ENCODE data around the gene LAMTOR4.

GRCh38 chr7:100155553-100156317, 7.0 kb downstream of the LAMTOR4 start:
- TF ChIP-seq POLR2AphosphoS5 (IDR thresholded peaks at IDR 0.05; ENCODE audit: borderline replicate concordance, low read depth, low read length) (no peak), EZH2 (IDR thresholded peaks at IDR 0.05) (no peak), FOXP2 (optimal IDR thresholded peaks at IDR 0.05; ENCODE audit: control extremely low read depth, extremely low read length, insufficient read depth) (no peak)
